HG02610 (cell line): ENCODE data around the gene ZNF350.
"Not testable (repeated sequence)": the region's sequence is repeated elsewhere in the genome, so short reads cannot be mapped to it uniquely, and the experiment has no call there.

ENCODE experiments used
- ATAC-seq: cut with Tn5 transposase; IDR thresholded peaks from one replicate; pipeline ENCODE4 v1.9.1; 2021; ENCODE audit warnings: mild to moderate bottlenecking, moderate library complexity; ENCODE audit not compliant: unreplicated experiment

ZNF350 gene

DNA sequence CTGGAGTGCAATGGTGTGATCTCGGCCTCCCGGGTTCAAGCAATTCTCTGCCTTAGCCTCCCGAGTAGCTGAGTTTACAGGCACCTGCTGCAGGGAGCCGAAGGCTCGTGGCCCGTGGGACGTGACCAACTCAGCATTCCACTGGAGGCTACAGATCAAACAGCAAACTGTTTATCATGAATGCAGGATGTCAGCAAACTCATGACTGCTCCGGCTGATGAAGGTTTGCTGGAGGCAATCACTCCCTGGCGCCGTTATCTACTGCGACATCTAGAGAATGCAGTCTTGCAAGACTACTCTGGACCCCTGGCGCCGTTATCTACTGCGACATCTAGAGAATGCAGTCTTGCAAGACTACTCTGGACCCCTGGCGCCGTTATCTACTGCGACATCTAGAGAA lies 10.9 kb downstream of the ZNF350 start:
- ATAC-seq = not testable (repeated sequence)

DNA sequence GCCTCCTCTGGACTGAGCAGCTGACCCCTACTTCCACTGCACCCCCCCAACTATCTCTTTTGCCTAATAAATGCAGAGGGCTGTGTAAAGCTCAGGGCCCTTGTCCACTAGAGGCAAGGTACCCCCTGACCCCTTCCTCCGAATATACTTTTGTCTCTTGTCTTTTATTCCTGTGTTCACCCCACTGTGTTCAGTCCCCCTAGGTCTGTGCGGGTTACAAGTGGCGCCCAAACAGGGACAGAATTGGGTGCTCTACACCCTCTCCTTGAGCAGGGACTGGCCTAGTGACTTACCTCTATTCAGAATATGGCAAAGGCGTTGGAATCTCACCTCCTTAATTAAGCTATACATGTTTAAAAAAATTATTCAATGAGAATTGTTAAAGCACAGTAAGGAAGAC lies 15.0 kb downstream of the ZNF350 start:
- no peak for ATAC-seq

DNA sequence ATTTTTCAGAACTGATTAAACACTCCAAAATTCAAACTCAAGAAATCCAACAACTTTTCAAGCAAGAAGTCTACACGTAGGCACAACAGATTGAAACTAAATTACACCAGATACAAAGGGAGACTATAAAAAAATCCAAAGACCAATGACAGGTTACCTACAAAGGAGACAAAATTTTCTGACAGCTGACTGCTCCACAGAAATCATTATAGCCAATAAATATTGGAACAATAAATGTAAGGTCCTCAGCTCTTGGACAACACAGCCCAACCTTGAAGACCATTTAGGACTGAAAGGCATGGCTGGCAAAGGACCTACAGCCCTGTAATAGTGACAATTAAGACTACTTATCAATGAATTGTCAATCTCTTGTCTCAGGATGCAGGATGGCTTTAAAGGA lies 15.9 kb downstream of the ZNF350 start:
- no peak for ATAC-seq

- ATAC-seq = no peak
Measured at GRCh38 chr19:51965583-51965982, 21.1 kb downstream of the ZNF350 start.

DNA sequence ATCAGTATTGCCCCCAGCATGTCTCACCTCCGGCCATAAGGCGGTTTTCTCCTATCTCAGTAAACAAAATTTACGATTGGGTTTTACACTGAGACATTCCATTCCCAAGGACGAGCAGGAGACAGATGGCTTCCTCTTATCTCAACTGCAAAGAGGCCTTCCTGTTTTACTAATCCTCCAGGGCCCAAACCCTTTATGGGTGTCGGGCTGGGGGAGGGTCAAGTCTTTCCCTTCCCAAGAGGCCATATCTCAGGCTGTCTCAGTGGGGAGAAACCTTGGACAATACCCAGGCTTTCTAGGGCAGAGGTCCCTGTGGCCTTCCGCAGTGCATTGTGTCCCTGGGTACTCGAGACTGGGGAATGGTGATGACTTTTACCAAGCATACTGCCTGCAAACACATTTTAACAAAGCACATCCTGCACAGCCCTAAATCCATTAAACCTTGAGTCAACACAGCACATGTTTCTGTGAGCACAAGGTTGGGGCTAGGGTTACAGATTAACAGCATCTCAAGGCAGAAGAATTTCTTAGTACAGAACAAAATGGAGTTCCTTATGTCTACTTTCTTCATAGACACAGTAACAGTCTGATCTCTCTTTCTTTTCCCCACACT lies 25.9 kb downstream of the ZNF350 start:
- ATAC-seq = not testable (repeated sequence)

GRCh38 chr19:51959791-51960190 lies 26.8 kb downstream of the ZNF350 start:
- no peak for ATAC-seq

DNA sequence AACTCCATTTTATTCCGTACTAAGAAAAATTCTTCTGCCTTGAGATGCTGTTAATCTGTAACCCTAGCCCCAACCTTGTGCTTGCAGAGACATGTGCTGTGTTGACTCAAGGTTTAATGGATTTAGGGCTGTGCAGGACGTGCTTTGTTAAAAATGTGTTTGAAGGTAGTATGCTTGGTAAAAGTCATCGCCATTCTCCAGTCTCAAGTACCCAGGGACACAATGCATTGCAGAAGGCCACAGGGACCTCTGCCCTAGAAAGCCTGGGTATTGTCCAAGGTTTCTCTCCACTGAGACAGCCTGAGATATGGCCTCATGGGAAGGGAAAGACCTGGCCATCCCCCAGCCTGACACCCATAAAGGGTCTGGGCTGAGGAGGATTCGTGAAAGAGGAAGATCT lies 28.8 kb downstream of the ZNF350 start:
- ATAC-seq = not testable (repeated sequence)

GRCh38 chr19:51948975-51949374 lies 37.7 kb downstream of the ZNF350 start:
- no peak for ATAC-seq

GRCh38 chr19:51946602-51947001 lies 40.0 kb downstream of the ZNF350 start:
- ATAC-seq = no peak

DNA sequence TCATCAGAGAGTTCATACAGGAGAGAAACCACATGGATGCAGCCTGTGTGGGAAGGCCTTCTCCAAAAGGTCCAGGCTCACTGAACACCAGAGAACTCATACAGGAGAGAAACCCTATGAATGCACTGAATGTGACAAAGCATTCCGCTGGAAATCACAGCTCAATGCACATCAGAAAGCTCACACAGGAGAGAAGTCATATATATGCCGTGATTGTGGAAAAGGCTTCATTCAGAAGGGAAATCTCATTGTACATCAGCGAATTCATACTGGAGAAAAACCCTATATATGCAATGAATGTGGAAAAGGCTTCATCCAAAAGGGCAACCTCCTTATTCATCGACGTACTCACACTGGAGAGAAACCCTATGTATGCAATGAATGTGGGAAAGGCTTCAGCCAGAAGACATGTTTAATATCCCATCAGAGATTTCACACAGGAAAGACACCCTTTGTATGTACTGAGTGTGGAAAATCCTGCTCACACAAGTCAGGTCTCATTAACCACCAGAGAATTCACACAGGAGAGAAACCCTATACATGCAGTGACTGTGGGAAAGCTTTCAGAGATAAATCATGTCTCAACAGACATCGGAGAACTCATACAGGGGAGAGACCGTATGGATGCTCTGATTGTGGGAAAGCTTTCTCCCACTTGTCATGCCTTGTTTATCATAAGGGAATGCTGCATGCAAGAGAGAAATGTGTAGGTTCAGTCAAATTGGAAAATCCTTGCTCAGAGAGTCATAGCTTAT lies 41.7 kb downstream of the ZNF350 start:
- ATAC-seq = no peak

- no peak for ATAC-seq
Measured at GRCh38 chr19:51938936-51939335, 47.7 kb downstream of the ZNF350 start.

GRCh38 chr19:51931921-51932320 lies 54.7 kb downstream of the ZNF350 start:
- no peak for ATAC-seq

DNA sequence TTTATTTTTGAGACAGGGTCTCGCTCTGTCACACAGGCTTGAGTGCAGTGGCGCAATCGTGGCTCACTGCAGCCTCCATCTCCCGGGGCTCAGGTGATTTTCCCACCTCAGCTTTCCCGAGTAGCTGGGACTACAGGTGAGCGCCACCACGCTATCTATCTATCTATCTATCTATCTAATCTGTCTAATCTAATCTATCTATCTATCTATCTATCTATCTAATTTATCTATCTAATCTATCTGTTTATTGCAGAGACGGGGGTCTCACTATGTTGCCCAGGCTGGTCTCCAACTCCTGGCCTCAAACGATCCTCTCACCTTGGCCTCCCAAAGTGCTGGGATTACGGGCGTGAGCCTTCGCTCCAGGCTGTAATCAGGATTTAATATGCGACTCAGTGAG lies 58.8 kb downstream of the ZNF350 start:
- no peak for ATAC-seq

- peak; percentile 89 for ATAC-seq
Measured at GRCh38 chr19:51926784-51927741, 59.6 kb downstream of the ZNF350 start, which contains the start of gene ZNF613. TSS of gene ZNF613 (plus strand) at chr19:51927472. CDS start at chr19:51936221, 8,749 bp downstream.

DNA sequence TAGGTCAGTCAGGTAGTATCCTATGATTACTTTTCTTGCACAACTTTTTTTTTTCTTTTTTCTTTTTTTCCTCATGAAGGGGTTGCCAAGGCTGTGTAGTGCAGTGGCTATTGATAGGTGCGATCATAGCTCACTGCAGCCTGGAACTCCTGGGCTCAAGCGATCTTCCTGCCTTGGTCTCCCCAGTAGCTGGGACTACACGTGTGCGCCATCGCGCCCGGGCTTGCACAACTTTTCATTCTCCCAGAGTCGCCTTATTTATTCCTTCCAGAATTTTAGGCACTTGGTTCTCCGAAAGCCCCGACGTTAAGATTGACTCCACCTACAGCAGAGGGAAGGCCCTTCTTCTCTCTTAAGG lies 60.2 kb downstream of the ZNF350 start:
- no peak for ATAC-seq

DNA sequence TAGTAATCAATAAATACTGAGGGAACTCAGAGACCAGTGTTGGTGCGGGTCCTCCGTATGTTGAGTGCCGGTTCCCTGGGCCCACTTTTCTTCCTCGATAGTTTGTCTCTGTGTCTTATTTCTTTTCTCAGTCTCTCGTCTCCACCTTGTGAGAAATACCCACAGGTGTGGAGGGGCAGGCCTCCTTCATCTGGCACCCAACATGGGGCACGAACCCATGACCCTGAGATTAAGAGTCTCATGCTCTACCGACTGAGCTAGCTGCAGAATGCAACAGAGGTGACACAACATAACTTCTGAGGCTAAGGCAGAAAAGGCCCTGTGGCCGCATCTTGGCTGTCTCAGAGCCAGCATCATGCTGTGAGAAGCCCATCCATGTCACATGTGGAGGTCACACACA lies 64.7 kb downstream of the ZNF350 start:
- no peak for ATAC-seq

- no peak for ATAC-seq
Measured at GRCh38 chr19:51919606-51920005, 67.0 kb downstream of the ZNF350 start.

DNA sequence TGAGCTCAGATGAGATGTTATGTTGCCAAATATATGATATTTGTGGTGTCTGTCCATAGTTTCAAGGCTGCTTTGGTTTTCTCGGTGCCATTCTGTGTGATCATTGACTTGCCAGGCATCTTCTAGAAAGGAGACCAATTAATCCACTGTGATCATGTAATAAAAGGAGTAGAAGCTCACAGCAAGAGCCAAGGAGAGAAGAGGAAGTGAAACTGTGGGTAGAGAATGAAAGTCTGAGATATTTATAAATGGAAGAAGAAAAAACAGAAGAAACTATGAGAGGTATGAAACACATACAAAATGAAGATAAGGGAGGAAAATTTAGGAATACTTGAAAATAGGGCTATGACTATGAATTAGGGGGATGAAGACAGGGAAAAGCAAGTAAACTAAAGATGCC lies 70.5 kb downstream of the ZNF350 start:
- ATAC-seq = no peak

- ATAC-seq = no peak
Measured at GRCh38 chr19:51915324-51915867, 71.2 kb downstream of the ZNF350 start.
